RPMI7951 (cell line): ENCODE measurements around the gene ADK. TPM values are rescaled to one million over a fixed set of nuclear protein-coding genes. Genes with fewer than 3 reads are reported as not detected.
"Not testable (repeated sequence)": the region's sequence is repeated elsewhere in the genome, so short reads cannot be mapped to it uniquely, and the experiment has no call there.

Experiments used
- DNase-seq: peaks from one replicate; pipeline ENCODE4 v3.0.0-alpha.2; 2012; ENCODE audit warnings: low read depth
- total RNA-seq: library from RNA; depleted of rRNA; stranded (reverse); fragments of >200 nt; shearing (Covaris generic); gene quantifications from 2 replicates; pipeline ENCODE4 v1.2.3, GENCODE V29; 2014

Gene ADK
- total RNA-seq, 1 experiment from 2014 or later: 64.6 TPM

- DNase-seq: peak; percentile 28
Observed at GRCh38 chr10:74419958-74420375, 268.9 kb downstream of the ADK start.

- no peak for DNase-seq
Observed at GRCh38 chr10:74424565-74424964, 273.5 kb downstream of the ADK start.

GRCh38 chr10:74425456-74426001 is 274.5 kb downstream of the ADK start:
- no peak for DNase-seq

- no peak for DNase-seq
Observed at GRCh38 chr10:74431816-74432215, 280.8 kb downstream of the ADK start.

- DNase-seq: peak; percentile 46
Observed at GRCh38 chr10:74432841-74433594, 282.0 kb downstream of the ADK start.

GRCh38 chr10:74433595-74433956 is 282.6 kb downstream of the ADK start:
- DNase-seq: no peak

GRCh38 chr10:74433993-74434392 is 283.0 kb downstream of the ADK start:
- DNase-seq: no peak

- no peak for DNase-seq
Observed at GRCh38 chr10:74434547-74434946, 283.5 kb downstream of the ADK start.

GRCh38 chr10:74436523-74437170 is 285.6 kb downstream of the ADK start:
- DNase-seq: no peak

- DNase-seq: peak; percentile 35
Observed at GRCh38 chr10:74437822-74438221, 286.8 kb downstream of the ADK start.

- no peak for DNase-seq
Observed at GRCh38 chr10:74439213-74439612, 288.2 kb downstream of the ADK start.

GRCh38 chr10:74445493-74445892 is 294.5 kb downstream of the ADK start:
- DNase-seq: no peak

- DNase-seq: no peak
Observed at GRCh38 chr10:74450602-74451001, 299.6 kb downstream of the ADK start.

- DNase-seq: no peak
Observed at GRCh38 chr10:74451127-74451829, 300.3 kb downstream of the ADK start.

GRCh38 chr10:74453169-74453568 is 302.1 kb downstream of the ADK start:
- DNase-seq: no peak

GRCh38 chr10:74457478-74457877 is 306.5 kb downstream of the ADK start:
- DNase-seq: not testable (repeated sequence)

- DNase-seq: no peak
Observed at GRCh38 chr10:74460812-74461211, 309.8 kb downstream of the ADK start.

- DNase-seq: no peak
Observed at GRCh38 chr10:74474022-74474713, 323.1 kb downstream of the ADK start.

GRCh38 chr10:74476162-74476706 is 325.2 kb downstream of the ADK start:
- DNase-seq: not testable (repeated sequence)

GRCh38 chr10:74480778-74481177 is 329.8 kb downstream of the ADK start:
- no peak for DNase-seq

- no peak for DNase-seq
Observed at GRCh38 chr10:74483356-74483755, 332.3 kb downstream of the ADK start.

- no peak for DNase-seq
Observed at GRCh38 chr10:74485283-74485682, 334.3 kb downstream of the ADK start.
